T47D (cell line): Measurements from ENCODE around the gene TMEM204.

ENCODE experiments used
- DNase-seq, 2 experiments: peaks; one replicate each; pipeline versions ENCODE4 v3.0.0 to v3.0.0-alpha.2; 2011 to 2012; ENCODE audit warnings: low read depth in 1 of 2, low spot score in 1 of 2
- JUND ChIP-seq: IDR thresholded peaks from 2 replicates; pipeline ENCODE4 v1.6.1; 2012; ENCODE audit warnings: low read depth
- in situ Hi-C: cut with HindIII; loops from 2 replicates; pipeline ENCODE4 v1.10.0; 2016; ENCODE audit warnings: low sequenced_read_pairs, low pct_unique_long_range_greater_than_20kb

The TMEM204 gene

GRCh38 chr16:1530883-1531637 lies 2.4 kb upstream of the TMEM204 start:
- DNase-seq, result no peak
- in situ Hi-C loops, result no loop called here
- TF ChIP-seq JUND, result no peak

- DNase-seq, result no peak
- in situ Hi-C loops, result no loop called here
- TF ChIP-seq JUND, result no peak
Measured at GRCh38 chr16:1531638-1531910, 1.9 kb upstream of the TMEM204 start.

- no peak for DNase-seq
Measured at GRCh38 chr16:1532081-1532760, 1.2 kb upstream of the TMEM204 start.

GRCh38 chr16:1532771-1533170 lies 695 bp upstream of the TMEM204 start:
- TF ChIP-seq JUND, result no peak
- no peak for DNase-seq
- in situ Hi-C loops, result no loop called here

More at GRCh38 chr16:1532081-1532760, 1.2 kb upstream of the TMEM204 start:
- TF ChIP-seq JUND, result no peak
- in situ Hi-C loops, result no loop called here

- in situ Hi-C loops, result no loop called here
- no peak for DNase-seq
- TF ChIP-seq JUND, result no peak
Measured at GRCh38 chr16:1534021-1535020, 855 bp downstream of the TMEM204 start.

- no peak for TF ChIP-seq JUND
- in situ Hi-C loops, result no loop called here
- no peak for DNase-seq
Measured at GRCh38 chr16:1535391-1536291, 2.2 kb downstream of the TMEM204 start.

- in situ Hi-C loops, result no loop called here
- TF ChIP-seq JUND, result no peak
- DNase-seq, result no peak
Measured at GRCh38 chr16:1536601-1537000, 3.1 kb downstream of the TMEM204 start.

- in situ Hi-C loops, result no loop called here
- TF ChIP-seq JUND, result no peak
- DNase-seq, result no peak
Measured at GRCh38 chr16:1537138-1537577, 3.7 kb downstream of the TMEM204 start.

- TF ChIP-seq JUND, result no peak
- in situ Hi-C loops, result no loop called here
- no peak for DNase-seq
Measured at GRCh38 chr16:1537763-1538289, 4.4 kb downstream of the TMEM204 start.

- in situ Hi-C loops, result no loop called here
- no peak for TF ChIP-seq JUND
- DNase-seq, result peak in 1 of 2 experiments; percentile 9
Measured at GRCh38 chr16:1538804-1539520, 5.5 kb downstream of the TMEM204 start.
